DOHH2 (cell line): ENCODE data around the gene KLHL26.

Experiments
- H3F3A ChIP-seq: fragments of 200-600 bp; sonication (generic), shearing (Covaris generic); 2 replicates; pipeline ENCODE4 v1.6.0; 2016; ENCODE audit warnings: antibody characterized with exemption, mild to moderate bottlenecking; ENCODE audit not compliant: control insufficient read depth, insufficient read depth
- H3K27ac ChIP-seq: fragments of 200-600 bp; sonication (generic); 2 replicates; pipeline ENCODE4 v1.5.1; 2014; ENCODE audit warnings: low read depth, mild to moderate bottlenecking, low read length, moderate library complexity
- H3K27me3 ChIP-seq: fragments of 200-600 bp; sonication (generic); 2 replicates; pipeline ENCODE4 v1.6.1; 2014; ENCODE audit warnings: mild to moderate bottlenecking, low read length, mixed read lengths; ENCODE audit not compliant: control insufficient read depth
- H3K36me3 ChIP-seq: fragments of 200-600 bp; sonication (generic); 2 replicates; pipeline ENCODE4 v1.6.1; 2014; ENCODE audit warnings: mild to moderate bottlenecking, low read length, moderate library complexity, mixed read lengths; ENCODE audit not compliant: control insufficient read depth
- H3K4me1 ChIP-seq: fragments of 200-600 bp; sonication (generic); 2 replicates; pipeline ENCODE4 v1.6.1; 2014; ENCODE audit warnings: mild to moderate bottlenecking, low read length, mixed read lengths; ENCODE audit not compliant: control insufficient read depth
- H3K4me2 ChIP-seq: fragments of 200-600 bp; sonication (generic); 2 replicates; pipeline ENCODE4 v1.6.0; 2014; ENCODE audit warnings: mild to moderate bottlenecking, low read length, moderate library complexity
- H3K4me3 ChIP-seq: fragments of 200-600 bp; sonication (generic); 2 replicates; pipeline ENCODE4 v1.5.1; 2014; ENCODE audit warnings: mild to moderate bottlenecking, low read length, mixed read lengths
- H3K79me2 ChIP-seq: fragments of 200-600 bp; sonication (generic); 2 replicates; pipeline ENCODE4 v1.6.1; 2014; ENCODE audit warnings: mild to moderate bottlenecking, low read length, mixed read lengths; ENCODE audit not compliant: control insufficient read depth
- H3K9me2 ChIP-seq: fragments of 200-600 bp; sonication (generic); replicated peaks from 2 replicates; pipeline ENCODE4 v1.6.1; 2014; ENCODE audit warnings: mild to moderate bottlenecking, low read length, mixed read lengths; ENCODE audit not compliant: control insufficient read depth
- H3K9me3 ChIP-seq: fragments of 200-600 bp; sonication (generic); 2 replicates; pipeline ENCODE4 v1.6.1; 2014; ENCODE audit warnings: antibody characterized with exemption, low read length, mixed read lengths; ENCODE audit not compliant: control insufficient read depth, insufficient read depth
- H4K20me1 ChIP-seq: fragments of 200-600 bp; sonication (generic); 2 replicates; pipeline ENCODE4 v1.6.0; 2014; ENCODE audit warnings: low read depth, mild to moderate bottlenecking, antibody characterized with exemption, low read length, moderate library complexity; ENCODE audit not compliant: control insufficient read depth, insufficient read depth
- CTCF ChIP-seq: fragments of 200-600 bp; sonication (generic); IDR thresholded peaks from one replicate; pipeline ENCODE4 v1.5.1; 2014; ENCODE audit warnings: antibody characterized with exemption, mild to moderate bottlenecking, low read depth, low read length; ENCODE audit not compliant: poor library complexity, severe bottlenecking
- EZH2phosphoT487 ChIP-seq: fragments of 200-600 bp; sonication (generic); IDR thresholded peaks from 2 replicates; pipeline ENCODE4 v1.6.1; 2017; ENCODE audit warnings: borderline replicate concordance, mild to moderate bottlenecking, antibody characterized with exemption, low read length, moderate library complexity, mixed read lengths

The KLHL26 gene

GRCh38 chr19:18719541-18719940 is 82.7 kb downstream of the KLHL26 start:
- no peaks in the 10 kb centered on the region for H3K4me1 ChIP-seq
- no peaks in the 10 kb centered on the region for H3K79me2 ChIP-seq
- H3K4me3 ChIP-seq = no peak overlapping the region
- H3K9me2 ChIP-seq = no peaks in the 10 kb centered on the region
- H3F3A ChIP-seq = no peaks in the 10 kb centered on the region
- no peaks in the 10 kb centered on the region for H3K9me3 ChIP-seq
- H3K36me3 ChIP-seq = no peaks in the 10 kb centered on the region
- H4K20me1 ChIP-seq = no peaks in the 10 kb centered on the region
- H3K4me2 ChIP-seq = no peak overlapping the region
- H3K27ac ChIP-seq = no peak overlapping the region
- H3K27me3 ChIP-seq = no peaks in the 10 kb centered on the region
- TF ChIP-seq CTCF (no peak), EZH2phosphoT487 (no peak)
